Ovary (tissue), 9 donors: ENCODE data around the gene ZMAT3. TPM values are rescaled to one million over a fixed set of nuclear protein-coding genes. Genes with fewer than 3 reads are reported as not detected.
A peak's percentile ranks its signal among the peaks of the same experiment; 100 is the strongest.

Source experiments
- DNase-seq, 5 donors: peaks; one replicate each; pipeline ENCODE4 v3.0.0-alpha.2; 2019 to 2020
- H3K27ac ChIP-seq, 2 donors: fragments of 200-600 bp; one replicate each; pipeline versions ENCODE4 v1.5.1 to v1.8.0; 2019 to 2022
- H3K27me3 ChIP-seq: fragments of 200-600 bp; one replicate; pipeline ENCODE4 v1.8.0; 2022
- H3K36me3 ChIP-seq: fragments of 200-600 bp; sonication (generic); one replicate; pipeline ENCODE4 v1.5.1; 2019
- H3K4me1 ChIP-seq: one replicate; pipeline ENCODE4 v1.8.1; 2013; ENCODE audit warnings: mild to moderate bottlenecking, moderate library complexity; ENCODE audit not compliant: insufficient read depth
- H3K4me3 ChIP-seq: fragments of 200-600 bp; sonication (generic); one replicate; pipeline ENCODE4 v1.5.1; 2017
- H3K9me3 ChIP-seq, 2 donors: fragments of 200-600 bp in 1 of 2; sonication (generic) in 1 of 2; one replicate each; pipeline versions ENCODE4 v1.5.1 to v1.8.1; 2013 to 2019; ENCODE audit warnings: mild to moderate bottlenecking in 1 of 2, moderate library complexity in 1 of 2
- CTCF ChIP-seq, 3 donors: fragments of 450-650 bp in 2 of 3; fragments of 200-600 bp in 1 of 3; IDR thresholded peaks; one replicate each; pipeline versions ENCODE4 v1.5.1 to v1.8.0; 2016 to 2022; ENCODE audit warnings: antibody characterized with exemption in 3 of 3, mild to moderate bottlenecking in 1 of 3
- EP300 ChIP-seq: sonication (generic); formaldehyde crosslinking; IDR thresholded peaks from one replicate; pipeline ENCODE4 v1.6.1; 2017; ENCODE audit warnings: antibody characterized with exemption
- POLR2A ChIP-seq: fragments of 450-650 bp; IDR thresholded peaks from one replicate; pipeline ENCODE4 v1.6.1; 2017; ENCODE audit warnings: antibody characterized with exemption, mild to moderate bottlenecking, moderate library complexity
- WGBS, 3 donors: extraction: QIAGEN DNeasy Blood & Tissue Kit in 1 of 3; methylation state at CpG; one replicate each; pipeline versions ENCODE4 v1.1.5 to v1.1.7; 2013 to 2017; 5-methylcytosine and 5-hydroxymethylcytosine counted together
- intact Hi-C, 4 donors: fragments of 100-400 bp; cut with DNase I; formaldehyde crosslinking; loops; one replicate each; pipeline versions ENCODE4 v1.11.0 to v1.15.1; 2022 to 2023
- polyA plus RNA-seq, 2 donors: library from polyadenylated mRNA; stranded (reverse); fragments of 200-250 nt in 1 of 2; fragments of 350-450 nt in 1 of 2; fragmentation: Illumina TruSeq in 1 of 2; extraction: RNeasy Lipid Tissue Mini Kit (QIAGEN cat#74804) in 1 of 2; gene quantifications; one replicate each; pipeline ENCODE4 v1.2.3, GENCODE V29; 2013 to 2014
- total RNA-seq, 7 donors: library from RNA; depleted of rRNA in 2 of 7; stranded (reverse); fragments of >200 nt in 2 of 7; fragmentation: NEBNext Ultra II Directional in 3 of 7; extraction: Animal tissue kit (Norgen Biotek cat#: 25700) in 3 of 7; gene quantifications; one replicate each; pipeline versions ENCODE4 v1.1.0 to v1.2.4, GENCODE V29; 2016 to 2023
- donor health status: DM: no; HTN: no; CAD: no; lungs with moderate emphysema.
- donor health status: DM: no; HTN: no; CAD: no.
- donor health status: Bipolar disorder and iron deficiency.
- donor health status: DM: yes; HTN: yes; CAD: no.
- donor health status: DM: no; HTN: no; CAD: no.
- donor health status: DM: yes; HTN: yes; CAD: no.

ZMAT3 gene
- total and polyA plus RNA-seq, 9 donors, result 1.4 to 15.4 (median 11.9) TPM

- intact Hi-C loops, result loop anchor here in 3 of 4 donors (5.0 kb wide), 2 partner anchors 298 to 303 kb away; partner anchors contain the start of gene ZNF639 (in 1 of the 3)
- Histone ChIP-seq H3K4me1 (no peaks in the 10 kb centered on the region), H3K36me3 (no peaks in the 10 kb centered on the region), H3K27ac (no peak overlapping the region), H3K9me3 (no peaks in the 10 kb centered on the region), H3K27me3 (no peaks in the 10 kb centered on the region), H3K4me3 (no peak overlapping the region)
- TF ChIP-seq EP300 (no peak), CTCF (IDR thresholded peaks at IDR 0.05) (no peak), POLR2A (no peak)
- 89 to 96% (median 92%) methylated on average over 1 of the region's 1 CpG for WGBS, 3 donors
- no peak for DNase-seq
Observed at GRCh38 chr3:179018808-179019207, 52.8 kb downstream of the ZMAT3 start.

- no peak for DNase-seq
- no peaks in the 10 kb centered on the region for H3K36me3 ChIP-seq
- intact Hi-C loops, result loop anchor here in 3 of 4 donors (5.0 kb wide), 2 partner anchors 300 to 305 kb away; partner anchors contain the start of gene ZNF639 (in 1 of the 3)
- H3K4me1 ChIP-seq, result no peaks in the 10 kb centered on the region
- no peaks in the 10 kb centered on the region for H3K27me3 ChIP-seq
- TF ChIP-seq EP300 (no peak), POLR2A (no peak), CTCF (IDR thresholded peaks at IDR 0.05) (no peak)
- H3K27ac ChIP-seq, result no peak overlapping the region
- 86% methylated on average over 9 of the region's 9 CpGs for WGBS, 3 donors
- H3K4me3 ChIP-seq, result no peak overlapping the region
- H3K9me3 ChIP-seq, result no peaks in the 10 kb centered on the region
Observed at GRCh38 chr3:179016979-179017670, 54.5 kb downstream of the ZMAT3 start.

- Histone ChIP-seq H3K9me3 (no peaks in the 10 kb centered on the region), H3K4me3 (no peak overlapping the region), H3K27ac (no peak overlapping the region), H3K27me3 (no peaks in the 10 kb centered on the region), H3K4me1 (no peaks in the 10 kb centered on the region), H3K36me3 (no peaks in the 10 kb centered on the region)
- intact Hi-C loops, result loop anchor here in 3 of 4 donors (5.0 kb wide), 2 partner anchors 302 to 307 kb away; partner anchors contain the start of gene ZNF639 (in 1 of the 3)
- DNase-seq, result peak in 1 of 5 donors; percentile 58
- TF ChIP-seq CTCF (IDR thresholded peaks at IDR 0.05) (peak; percentile 65 to 82 (median 75)), EP300 (no peak), POLR2A (no peak)
- WGBS, 3 donors, result 0 to 2% (median 0%) methylated on average over 1 of the region's 1 CpG
Observed at GRCh38 chr3:179015551-179016020, 56.0 kb downstream of the ZMAT3 start.

GRCh38 chr3:179005706-179006105 is 65.9 kb downstream of the ZMAT3 start:
- intact Hi-C loops, result no loop called here
- Histone ChIP-seq H3K4me1 (no peaks in the 10 kb centered on the region), H3K27ac (no peak overlapping the region), H3K27me3 (no peaks in the 10 kb centered on the region), H3K36me3 (no peaks in the 10 kb centered on the region), H3K4me3 (no peak overlapping the region), H3K9me3 (no peaks in the 10 kb centered on the region)
- DNase-seq, result no peak
- WGBS, 3 donors, result 87 to 95% (median 91%) methylated on average over 2 of the region's 2 CpGs
- TF ChIP-seq POLR2A (no peak), EP300 (no peak), CTCF (IDR thresholded peaks at IDR 0.05) (no peak)
